ENCODE measurements around the gene CYB5B.

CYB5B gene

DNA sequence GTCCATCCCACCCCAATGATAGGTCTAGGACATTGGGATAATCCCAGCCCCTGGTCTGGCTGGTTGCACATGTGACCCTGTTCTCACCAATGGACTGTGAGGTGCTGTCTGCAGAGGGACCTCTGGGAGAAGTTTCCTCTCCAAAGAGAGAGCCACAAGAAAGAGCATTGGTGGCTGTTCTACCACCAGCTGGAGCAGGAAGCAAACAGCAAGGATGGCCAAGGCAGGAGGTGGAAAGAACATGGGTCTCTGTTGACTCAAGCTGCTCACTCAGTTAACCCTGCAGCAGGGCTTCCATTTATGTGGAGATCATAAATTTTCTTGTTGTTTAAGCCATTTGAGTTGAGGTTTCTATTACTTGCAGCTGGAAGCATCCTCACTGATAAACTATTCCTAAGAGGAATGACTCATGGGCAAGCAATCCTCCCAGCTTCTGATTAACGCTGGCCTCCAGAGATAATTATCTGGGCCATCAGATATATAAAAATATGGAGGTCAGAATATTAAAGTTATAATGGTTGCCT lies 52.6 kb downstream of the CYB5B start:
- H3K9me3 Mint-ChIP-seq = no peaks in the 10 kb centered on the region

DNA sequence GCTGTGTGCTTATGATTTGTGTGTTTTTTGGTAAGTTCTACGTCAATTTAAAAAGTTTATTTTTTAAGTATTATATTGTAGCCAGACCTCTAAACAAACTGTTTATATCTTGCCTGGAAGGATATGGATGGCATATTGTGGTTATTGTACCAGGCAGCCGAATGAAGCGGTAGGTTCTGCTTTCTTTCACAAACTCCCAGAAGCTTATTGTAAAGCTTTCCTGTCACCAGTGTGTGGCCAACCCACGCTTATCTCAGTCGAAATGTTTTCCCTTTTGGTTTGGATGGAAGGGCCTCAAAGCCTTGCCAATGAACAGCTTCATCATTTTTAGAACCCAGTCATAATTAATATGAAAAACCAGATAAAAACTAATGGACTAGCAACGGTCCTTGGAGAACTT lies 53.1 kb downstream of the CYB5B start:
- H3K36me3 Mint-ChIP-seq = no peaks in the 10 kb centered on the region
- no peak overlapping the region for H3K27ac Mint-ChIP-seq
- no peaks in the 10 kb centered on the region for H3K27me3 Mint-ChIP-seq
- H3K4me3 Mint-ChIP-seq = no peak overlapping the region
- ATAC-seq (ENCODE audit: low read depth) (no peak), DNase-seq (ENCODE audit: low spot score in 2 of 2) (no peak)
- H3K9me3 Mint-ChIP-seq = no peaks in the 10 kb centered on the region
- peaks cover 6% of the 10 kb centered on the region for H3K4me1 Mint-ChIP-seq

More for the DNA sequence above, 52.6 kb downstream of the CYB5B start:
- H3K4me3 Mint-ChIP-seq = no peak overlapping the region
- no peak for DNase-seq (ENCODE audit: low spot score in 2 of 2)
- no peak overlapping the region for H3K27ac Mint-ChIP-seq
- ATAC-seq (ENCODE audit: low read depth) = no peak
- H3K27me3 Mint-ChIP-seq = no peaks in the 10 kb centered on the region
- peaks cover 6% of the 10 kb centered on the region for H3K4me1 Mint-ChIP-seq
- H3K36me3 Mint-ChIP-seq = no peaks in the 10 kb centered on the region

DNA sequence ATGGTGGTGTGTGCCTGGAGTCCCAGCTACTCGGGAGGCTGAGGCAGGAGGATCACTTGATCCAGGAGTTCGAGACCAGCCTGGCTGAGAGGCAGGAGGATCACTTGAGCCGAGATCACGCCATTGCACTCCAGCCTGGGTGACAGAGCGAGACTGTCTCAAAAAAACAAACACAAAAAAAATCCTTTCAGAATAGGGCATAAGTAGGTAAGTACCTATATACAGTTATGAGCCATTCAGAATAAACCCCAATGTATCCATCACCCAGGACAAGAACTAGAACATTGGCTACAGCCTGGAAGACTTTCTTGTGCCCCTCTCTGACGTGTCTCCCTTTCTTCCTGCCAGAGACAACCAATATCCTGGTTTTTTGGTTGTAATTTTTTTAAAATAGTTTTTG lies 54.3 kb downstream of the CYB5B start:
- no peak overlapping the region for H3K27ac Mint-ChIP-seq
- no peak overlapping the region for H3K4me3 Mint-ChIP-seq
- no peak for ATAC-seq (ENCODE audit: low read depth)
- no peaks in the 10 kb centered on the region for H3K36me3 Mint-ChIP-seq
- peaks cover 6% of the 10 kb centered on the region for H3K4me1 Mint-ChIP-seq
- no peak for DNase-seq (ENCODE audit: low spot score in 2 of 2)
- H3K27me3 Mint-ChIP-seq = no peaks in the 10 kb centered on the region
- no peaks in the 10 kb centered on the region for H3K9me3 Mint-ChIP-seq

DNA sequence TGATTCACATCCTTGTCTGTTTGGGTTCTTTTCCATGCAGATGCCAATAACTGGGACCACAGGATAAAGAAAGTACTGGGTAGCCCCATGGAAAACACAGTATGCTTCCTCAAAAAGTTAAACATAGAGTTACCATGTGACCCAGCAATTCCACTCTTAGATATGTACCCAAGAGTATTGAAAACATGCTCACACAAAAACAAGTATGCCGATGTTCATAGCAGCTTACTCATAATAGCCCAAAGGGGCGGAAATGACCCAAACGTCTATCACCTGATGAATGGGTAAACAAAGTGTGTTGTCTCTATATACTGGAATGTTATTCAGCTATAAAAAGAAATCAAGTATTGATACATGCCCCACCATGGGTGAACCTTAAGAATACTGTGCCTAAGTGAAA lies 55.4 kb downstream of the CYB5B start:
- no peak overlapping the region for H3K4me3 Mint-ChIP-seq
- no peaks in the 10 kb centered on the region for H3K36me3 Mint-ChIP-seq
- H3K27me3 Mint-ChIP-seq = peaks cover 3% of the 10 kb centered on the region
- ATAC-seq (ENCODE audit: low read depth) (no peak), DNase-seq (ENCODE audit: low spot score in 2 of 2) (no peak)
- no peak overlapping the region for H3K27ac Mint-ChIP-seq
- no peaks in the 10 kb centered on the region for H3K9me3 Mint-ChIP-seq
- H3K4me1 Mint-ChIP-seq = peaks cover 6% of the 10 kb centered on the region

DNA sequence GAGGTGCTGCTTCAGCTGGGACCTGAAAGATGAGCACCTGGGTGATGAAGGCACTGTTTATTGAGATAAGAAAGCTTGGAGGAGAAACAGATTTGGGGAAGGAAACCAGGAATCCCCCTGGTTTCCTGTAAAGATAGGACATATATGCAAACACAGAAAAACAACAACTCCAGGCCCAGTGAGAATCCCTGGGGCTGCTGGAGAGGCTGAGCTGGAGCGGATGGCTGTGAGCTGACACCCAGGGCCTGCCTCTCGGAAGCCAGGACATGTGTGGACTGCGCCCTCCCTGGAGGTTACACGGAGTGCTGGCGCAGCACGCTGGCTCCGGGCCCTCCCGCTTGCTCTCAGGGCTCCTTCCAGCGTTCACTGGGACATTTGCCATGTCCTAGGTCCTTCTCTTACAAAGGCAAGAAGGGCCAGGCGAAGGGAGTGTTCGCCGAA lies 57.5 kb downstream of the CYB5B start:
- DNase-seq (ENCODE audit: low spot score in 2 of 2) (no peak), ATAC-seq (ENCODE audit: low read depth) (no peak)
- Mint-ChIP-seq H3K9me3 (no peaks in the 10 kb centered on the region), H3K36me3 (no peaks in the 10 kb centered on the region), H3K4me1 (peaks cover 6% of the 10 kb centered on the region), H3K4me3 (no peak overlapping the region), H3K27ac (no peak overlapping the region), H3K27me3 (peaks cover 3% of the 10 kb centered on the region)

DNA sequence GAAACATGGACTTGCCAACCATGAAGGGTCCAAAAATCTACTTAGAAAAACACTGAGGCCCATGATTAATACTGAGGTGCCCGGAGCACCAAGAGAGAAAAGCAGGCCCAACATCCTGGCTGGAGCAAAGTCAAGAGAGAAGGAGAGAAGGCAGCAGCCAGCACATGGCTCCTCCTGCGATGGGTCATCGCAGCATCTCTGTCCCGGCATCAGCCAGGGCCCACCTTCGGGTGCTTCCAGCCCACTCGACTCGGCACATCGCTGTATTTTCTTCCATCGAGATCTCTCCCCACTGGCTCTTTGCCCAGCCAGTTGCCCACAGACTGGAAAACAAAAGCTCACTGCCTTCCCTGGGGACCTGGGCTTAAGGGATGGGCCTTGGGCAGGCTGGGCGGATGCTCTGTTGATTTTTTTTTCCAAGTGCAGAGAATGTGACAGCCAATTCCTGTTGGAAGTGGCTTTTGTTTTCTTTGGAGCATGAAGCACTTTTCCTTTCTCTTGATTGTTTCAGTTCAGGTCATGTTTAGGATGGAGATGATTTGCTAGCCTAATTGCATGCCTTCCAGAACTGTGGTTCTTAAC lies 58.1 kb downstream of the CYB5B start:
- Mint-ChIP-seq H3K4me1 (peaks cover 6% of the 10 kb centered on the region), H3K36me3 (no peaks in the 10 kb centered on the region), H3K27ac (no peak overlapping the region), H3K9me3 (no peaks in the 10 kb centered on the region), H3K4me3 (no peak overlapping the region), H3K27me3 (peaks cover 3% of the 10 kb centered on the region)
- no peak for DNase-seq (ENCODE audit: low spot score in 2 of 2)
- ATAC-seq (ENCODE audit: low read depth) = no peak

DNA sequence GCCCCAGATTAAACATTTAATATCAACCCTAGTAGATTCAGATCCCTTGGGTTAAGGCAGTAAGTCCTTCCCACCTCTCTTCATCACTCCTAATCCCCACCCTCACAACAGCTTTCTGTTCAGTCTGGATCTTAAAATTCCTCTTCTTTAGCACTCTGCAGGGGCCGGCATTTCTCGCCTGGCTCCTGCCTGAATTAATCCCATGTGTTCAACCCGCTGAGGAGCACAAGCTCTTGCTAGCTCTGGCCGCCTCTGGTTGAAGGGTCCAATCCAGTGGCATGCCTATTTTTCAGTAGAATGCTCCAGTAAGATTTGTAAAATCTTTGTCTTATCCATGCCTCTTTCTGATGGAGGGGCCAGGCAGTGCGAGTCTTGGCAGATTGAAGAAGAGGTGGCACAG lies 59.2 kb downstream of the CYB5B start:
- ATAC-seq (ENCODE audit: low read depth) (no peak), DNase-seq (ENCODE audit: low spot score in 2 of 2) (no peak)
- Mint-ChIP-seq H3K4me1 (peaks cover 6% of the 10 kb centered on the region), H3K27ac (no peak overlapping the region), H3K27me3 (peaks cover 3% of the 10 kb centered on the region), H3K4me3 (no peak overlapping the region), H3K36me3 (no peaks in the 10 kb centered on the region), H3K9me3 (no peaks in the 10 kb centered on the region)

- no peaks in the 10 kb centered on the region for H3K9me3 Mint-ChIP-seq
- no peak for ATAC-seq (ENCODE audit: low read depth)
- no peaks in the 10 kb centered on the region for H3K36me3 Mint-ChIP-seq
- peaks cover 3% of the 10 kb centered on the region for H3K27me3 Mint-ChIP-seq
- no peak for DNase-seq (ENCODE audit: low spot score in 2 of 2)
- H3K4me3 Mint-ChIP-seq = no peak overlapping the region
- H3K4me1 Mint-ChIP-seq = peaks cover 6% of the 10 kb centered on the region
- H3K27ac Mint-ChIP-seq = no peak overlapping the region
Measured at GRCh38 chr16:69485361-69485760, 60.9 kb downstream of the CYB5B start.

GRCh38 chr16:69485816-69486215 lies 61.4 kb downstream of the CYB5B start:
- no peak overlapping the region for H3K4me3 Mint-ChIP-seq
- no peak for DNase-seq (ENCODE audit: low spot score in 2 of 2)
- peaks cover 3% of the 10 kb centered on the region for H3K27me3 Mint-ChIP-seq
- H3K27ac Mint-ChIP-seq = no peak overlapping the region
- no peaks in the 10 kb centered on the region for H3K9me3 Mint-ChIP-seq
- ATAC-seq (ENCODE audit: low read depth) = no peak
- H3K4me1 Mint-ChIP-seq = peaks cover 4% of the 10 kb centered on the region
- H3K36me3 Mint-ChIP-seq = no peaks in the 10 kb centered on the region

DNA sequence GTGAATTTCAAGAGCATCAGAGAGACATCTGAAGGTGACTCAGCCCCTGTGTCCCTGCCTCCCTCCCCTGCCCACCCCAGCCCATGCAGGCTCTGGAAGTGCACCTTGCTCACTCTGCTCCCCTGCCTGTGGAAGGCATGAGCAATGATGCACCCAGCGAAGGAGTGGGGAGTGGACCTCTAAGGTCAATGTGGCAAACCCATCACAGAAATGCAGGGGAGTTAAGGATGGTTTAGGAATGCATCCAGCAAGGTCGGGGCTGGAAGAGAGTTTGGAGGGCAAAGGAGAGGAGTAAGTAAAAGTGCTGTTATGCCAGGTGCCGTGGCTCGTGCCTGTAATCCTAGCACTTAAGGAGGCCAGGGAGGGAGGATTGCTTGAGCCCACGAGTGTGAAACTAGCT lies 61.9 kb downstream of the CYB5B start:
- Mint-ChIP-seq H3K4me3 (no peak overlapping the region), H3K9me3 (no peaks in the 10 kb centered on the region), H3K27ac (no peak overlapping the region), H3K36me3 (no peaks in the 10 kb centered on the region), H3K27me3 (peaks cover 3% of the 10 kb centered on the region), H3K4me1 (peaks cover 3% of the 10 kb centered on the region)
- no peak for ATAC-seq (ENCODE audit: low read depth)
- no peak for DNase-seq (ENCODE audit: low spot score in 2 of 2)

DNA sequence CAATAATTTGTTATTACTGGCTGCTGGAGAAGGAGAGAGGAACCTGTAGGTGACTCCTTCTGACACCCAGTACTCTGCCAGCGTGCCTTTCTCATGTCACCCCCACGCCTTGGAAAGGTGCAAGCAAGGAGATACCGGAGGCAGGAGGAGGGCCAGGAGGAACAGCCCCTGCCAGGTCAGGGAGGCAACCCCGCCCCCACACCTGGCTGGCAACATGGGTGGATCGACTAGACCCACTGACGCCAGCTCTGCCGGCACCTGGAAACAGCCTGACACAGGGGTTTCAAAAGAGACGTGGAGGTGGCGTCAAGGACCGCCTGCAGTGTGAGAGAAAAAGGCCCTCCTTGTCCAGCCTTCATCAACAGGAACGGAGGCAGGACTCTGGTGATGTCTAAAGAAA lies 62.3 kb downstream of the CYB5B start:
- peaks cover under 1% of the 10 kb centered on the region for H3K4me1 Mint-ChIP-seq
- no peak overlapping the region for H3K27ac Mint-ChIP-seq
- H3K36me3 Mint-ChIP-seq = no peaks in the 10 kb centered on the region
- ATAC-seq (ENCODE audit: low read depth) = no peak
- H3K9me3 Mint-ChIP-seq = no peaks in the 10 kb centered on the region
- no peak for DNase-seq (ENCODE audit: low spot score in 2 of 2)
- H3K27me3 Mint-ChIP-seq = peaks cover 3% of the 10 kb centered on the region
- H3K4me3 Mint-ChIP-seq = no peak overlapping the region

DNA sequence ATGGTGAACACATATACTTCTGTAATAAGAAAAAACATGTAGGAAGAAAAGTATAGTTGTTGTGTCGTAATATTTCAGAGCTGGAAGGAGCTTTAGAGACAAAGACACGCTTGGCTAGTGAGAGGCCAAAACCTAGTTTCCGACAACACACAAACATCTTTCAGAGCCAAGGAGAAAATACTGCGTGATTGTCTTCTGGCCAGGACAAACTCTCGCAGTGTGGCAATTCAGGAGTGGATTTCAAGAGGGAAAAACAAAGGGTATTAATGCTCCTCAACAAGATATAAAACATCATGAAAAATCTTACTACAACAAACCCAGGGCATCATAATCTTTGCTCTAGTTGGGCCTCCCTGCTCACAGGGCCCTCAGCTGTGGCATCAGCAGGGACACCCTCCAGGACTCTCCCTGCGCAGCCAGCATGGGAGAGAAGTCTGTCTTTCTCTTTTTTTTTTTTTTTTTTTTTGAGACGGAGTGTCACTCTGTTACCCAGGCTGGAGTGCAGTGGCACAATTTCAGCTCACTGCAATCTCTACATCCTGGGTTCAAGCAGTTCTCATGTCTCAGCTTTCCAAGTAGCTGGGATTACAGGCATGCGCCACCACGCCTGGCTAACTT lies 66.4 kb downstream of the CYB5B start:
- no peak for DNase-seq (ENCODE audit: low spot score in 2 of 2)
- Mint-ChIP-seq H3K4me3 (no peak overlapping the region), H3K27me3 (no peaks in the 10 kb centered on the region), H3K27ac (no peak overlapping the region), H3K9me3 (no peaks in the 10 kb centered on the region), H3K36me3 (no peaks in the 10 kb centered on the region), H3K4me1 (no peaks in the 10 kb centered on the region)
- ATAC-seq (ENCODE audit: low read depth) = no peak

DNA sequence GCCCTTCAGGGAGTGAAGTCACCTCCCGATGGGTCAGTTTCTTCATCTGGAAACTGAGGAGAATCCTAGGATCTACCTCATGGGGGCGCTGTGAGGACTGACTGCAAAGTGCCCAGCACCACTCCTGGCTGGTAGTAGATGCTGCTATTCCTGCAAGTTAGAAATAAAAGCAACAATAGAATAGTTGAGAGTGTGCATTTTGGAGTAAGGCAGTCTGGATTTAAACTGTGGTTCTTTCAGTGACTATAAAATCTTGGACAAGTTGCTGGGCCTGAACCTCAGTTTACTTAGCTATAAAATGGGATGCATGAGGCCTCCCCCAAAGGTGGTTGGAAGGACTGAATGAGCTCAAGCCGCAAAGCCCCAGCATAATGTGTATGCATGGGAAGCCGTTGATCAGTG lies 70.6 kb downstream of the CYB5B start:
- ATAC-seq (ENCODE audit: low read depth) = no peak
- no peak for DNase-seq (ENCODE audit: low spot score in 2 of 2)
- no peaks in the 10 kb centered on the region for H3K4me1 Mint-ChIP-seq
- no peaks in the 10 kb centered on the region for H3K36me3 Mint-ChIP-seq
- H3K27me3 Mint-ChIP-seq = no peaks in the 10 kb centered on the region
- no peak overlapping the region for H3K27ac Mint-ChIP-seq
- no peaks in the 10 kb centered on the region for H3K9me3 Mint-ChIP-seq
- H3K4me3 Mint-ChIP-seq = no peak overlapping the region

GRCh38 chr16:69495821-69496220 lies 71.4 kb downstream of the CYB5B start:
- no peaks in the 10 kb centered on the region for H3K9me3 Mint-ChIP-seq
- H3K27me3 Mint-ChIP-seq = no peaks in the 10 kb centered on the region
- H3K36me3 Mint-ChIP-seq = no peaks in the 10 kb centered on the region
- no peak overlapping the region for H3K4me3 Mint-ChIP-seq
- H3K27ac Mint-ChIP-seq = peak overlapping the region; percentile 26
- DNase-seq (ENCODE audit: low spot score in 2 of 2) (no peak), ATAC-seq (ENCODE audit: low read depth) (no peak)
- H3K4me1 Mint-ChIP-seq = no peaks in the 10 kb centered on the region

DNA sequence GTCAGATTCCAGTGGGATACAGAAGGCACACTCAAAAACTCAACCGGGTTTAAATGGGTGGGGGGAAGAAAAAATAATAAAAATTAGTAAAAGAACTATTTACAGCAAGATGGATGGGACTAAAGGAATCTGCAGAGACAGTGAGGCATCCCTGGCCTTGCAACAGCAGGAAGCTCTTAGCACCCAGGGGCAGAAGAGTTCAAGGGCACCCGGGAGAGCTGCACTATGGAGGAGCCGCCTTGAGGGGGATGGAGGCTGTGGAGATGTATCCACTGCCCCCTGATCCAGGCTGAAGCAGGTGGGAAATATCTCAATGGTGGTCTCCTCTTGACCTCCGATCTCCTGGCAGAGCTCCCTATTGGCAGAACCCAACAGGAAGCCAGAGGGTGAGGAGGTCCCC lies 72.0 kb downstream of the CYB5B start:
- Mint-ChIP-seq H3K4me3 (no peak overlapping the region), H3K36me3 (no peaks in the 10 kb centered on the region), H3K27ac (peak overlapping the region; percentile 26), H3K27me3 (no peaks in the 10 kb centered on the region), H3K9me3 (no peaks in the 10 kb centered on the region), H3K4me1 (peaks cover 3% of the 10 kb centered on the region)
- DNase-seq (ENCODE audit: low spot score in 2 of 2) (no peak), ATAC-seq (ENCODE audit: low read depth) (no peak)
